Measurements from ENCODE around the gene AZIN2.

DNA sequence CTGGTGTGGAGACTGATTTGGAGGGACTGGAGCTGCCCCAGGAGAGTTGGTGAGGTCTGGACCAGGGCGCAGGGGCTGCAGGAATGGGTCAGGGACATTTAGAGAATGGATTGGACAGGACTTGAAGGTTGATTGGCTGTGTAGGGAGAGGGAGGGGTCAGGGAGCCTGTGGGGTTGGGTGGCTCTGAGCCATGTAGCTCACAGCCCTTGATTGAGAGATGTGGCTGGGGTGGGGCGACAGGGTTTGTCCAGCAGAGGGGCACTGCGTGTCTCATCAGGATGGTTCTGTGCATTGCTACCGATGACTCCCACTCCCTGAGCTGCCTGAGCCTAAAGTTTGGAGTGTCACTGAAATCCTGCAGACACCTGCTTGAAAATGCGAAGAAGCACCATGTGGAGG, 12.1 kb downstream of the AZIN2 start:
- TF ChIP-seq, protein P1, sequence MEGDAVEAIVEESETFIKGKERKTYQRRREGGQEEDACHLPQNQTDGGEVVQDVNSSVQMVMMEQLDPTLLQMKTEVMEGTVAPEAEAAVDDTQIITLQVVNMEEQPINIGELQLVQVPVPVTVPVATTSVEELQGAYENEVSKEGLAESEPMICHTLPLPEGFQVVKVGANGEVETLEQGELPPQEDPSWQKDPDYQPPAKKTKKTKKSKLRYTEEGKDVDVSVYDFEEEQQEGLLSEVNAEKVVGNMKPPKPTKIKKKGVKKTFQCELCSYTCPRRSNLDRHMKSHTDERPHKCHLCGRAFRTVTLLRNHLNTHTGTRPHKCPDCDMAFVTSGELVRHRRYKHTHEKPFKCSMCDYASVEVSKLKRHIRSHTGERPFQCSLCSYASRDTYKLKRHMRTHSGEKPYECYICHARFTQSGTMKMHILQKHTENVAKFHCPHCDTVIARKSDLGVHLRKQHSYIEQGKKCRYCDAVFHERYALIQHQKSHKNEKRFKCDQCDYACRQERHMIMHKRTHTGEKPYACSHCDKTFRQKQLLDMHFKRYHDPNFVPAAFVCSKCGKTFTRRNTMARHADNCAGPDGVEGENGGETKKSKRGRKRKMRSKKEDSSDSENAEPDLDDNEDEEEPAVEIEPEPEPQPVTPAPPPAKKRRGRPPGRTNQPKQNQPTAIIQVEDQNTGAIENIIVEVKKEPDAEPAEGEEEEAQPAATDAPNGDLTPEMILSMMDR (IDR thresholded peaks at IDR 0.05): no peak
- TF ChIP-seq REST (IDR thresholded peaks at IDR 0.05; ENCODE audit: insufficient read depth in 1 of 2, low read depth in 2 of 2, low read length in 1 of 2) (no peak), TCF7L2 (IDR thresholded peaks at IDR 0.05; ENCODE audit: low read depth, low read length) (no peak), SIN3A (IDR thresholded peaks at IDR 0.05; ENCODE audit: borderline replicate concordance, insufficient read depth, low read depth, low read length) (no peak)

All from Panc1 (cell line).